ENCODE results near the gene SLC16A10.

SLC16A10 gene

GRCh38 chr6:111259089-111259831 is 172.0 kb downstream of the SLC16A10 start:
- peak; percentile 96 for TF ChIP-seq CTCF (IDR thresholded peaks at IDR 0.05; ENCODE audit: insufficient read depth, low read depth, low read length, missing control alignments)
- peak; percentile 99 for DNase-seq (ENCODE audit: low read depth)
- peak overlapping the region; percentile 77 for H3K4me3 ChIP-seq (ENCODE audit: low read length)

GRCh38 chr6:111260570-111261298 is 173.4 kb downstream of the SLC16A10 start:
- H3K4me3 ChIP-seq (ENCODE audit: low read length), result peak overlapping the region; percentile 42
- TF ChIP-seq CTCF (IDR thresholded peaks at IDR 0.05; ENCODE audit: insufficient read depth, low read depth, low read length, missing control alignments), result no peak
- peak; percentile 79 for DNase-seq (ENCODE audit: low read depth)

- no peak for TF ChIP-seq CTCF (IDR thresholded peaks at IDR 0.05; ENCODE audit: insufficient read depth, low read depth, low read length, missing control alignments)
- no peak overlapping the region for H3K4me3 ChIP-seq (ENCODE audit: low read length)
- peak; percentile 67 for DNase-seq (ENCODE audit: low read depth)
These were observed 176.5 kb downstream of the SLC16A10 start for GRCh38 chr6:111263837-111264236.

GRCh38 chr6:111265842-111266241 is 178.5 kb downstream of the SLC16A10 start:
- no peak for TF ChIP-seq CTCF (IDR thresholded peaks at IDR 0.05; ENCODE audit: insufficient read depth, low read depth, low read length, missing control alignments)
- DNase-seq (ENCODE audit: low read depth), result no peak
- H3K4me3 ChIP-seq (ENCODE audit: low read length), result no peak overlapping the region

GRCh38 chr6:111266276-111266675 is 179.0 kb downstream of the SLC16A10 start:
- DNase-seq (ENCODE audit: low read depth), result no peak
- no peak for TF ChIP-seq CTCF (IDR thresholded peaks at IDR 0.05; ENCODE audit: insufficient read depth, low read depth, low read length, missing control alignments)
- H3K4me3 ChIP-seq (ENCODE audit: low read length), result no peak overlapping the region

- DNase-seq (ENCODE audit: low read depth), result no peak
- no peak for TF ChIP-seq CTCF (IDR thresholded peaks at IDR 0.05; ENCODE audit: insufficient read depth, low read depth, low read length, missing control alignments)
- H3K4me3 ChIP-seq (ENCODE audit: low read length), result no peak overlapping the region
These were observed 180.5 kb downstream of the SLC16A10 start for GRCh38 chr6:111267764-111268333.
